CD4-positive, alpha-beta T cell treated with Interleukin-15 for 4 hours (primary cell): ENCODE measurements around the gene RHBG.

Experiments used
- DNase-seq: peaks from one replicate; pipeline ENCODE4 v3.0.0-alpha.2; 2020; ENCODE audit warnings: low spot score

The RHBG gene

GRCh38 chr1:156427957-156428356 is 58.9 kb downstream of the RHBG start:
- no peak for DNase-seq

GRCh38 chr1:156428746-156429288 is 59.8 kb downstream of the RHBG start:
- no peak for DNase-seq

- DNase-seq, result no peak
These were observed 60.5 kb downstream of the RHBG start for GRCh38 chr1:156429313-156430060.

GRCh38 chr1:156430303-156430702 is 61.3 kb downstream of the RHBG start:
- no peak for DNase-seq

- DNase-seq, result no peak
These were observed 61.9 kb downstream of the RHBG start for GRCh38 chr1:156430866-156431265.

DNA sequence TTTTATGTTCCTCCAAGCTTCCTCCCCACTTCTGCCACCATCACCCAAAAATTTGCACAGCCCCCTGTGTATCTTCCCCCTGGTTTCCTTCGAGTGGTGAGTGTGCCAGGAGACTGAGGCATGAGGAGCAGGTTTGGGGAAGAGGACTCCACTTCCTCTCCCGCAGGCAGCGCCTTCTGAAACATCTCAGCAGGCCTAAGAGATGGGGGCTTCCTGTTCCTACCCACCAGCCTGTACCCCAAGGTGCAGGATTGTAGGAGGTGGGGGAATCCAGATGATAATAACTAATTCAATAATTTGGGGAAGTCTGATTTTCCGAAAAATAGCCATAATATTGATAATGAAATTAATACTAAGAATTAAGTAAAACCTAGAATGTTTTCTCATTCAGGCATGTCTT is 62.4 kb downstream of the RHBG start:
- DNase-seq, result no peak

DNA sequence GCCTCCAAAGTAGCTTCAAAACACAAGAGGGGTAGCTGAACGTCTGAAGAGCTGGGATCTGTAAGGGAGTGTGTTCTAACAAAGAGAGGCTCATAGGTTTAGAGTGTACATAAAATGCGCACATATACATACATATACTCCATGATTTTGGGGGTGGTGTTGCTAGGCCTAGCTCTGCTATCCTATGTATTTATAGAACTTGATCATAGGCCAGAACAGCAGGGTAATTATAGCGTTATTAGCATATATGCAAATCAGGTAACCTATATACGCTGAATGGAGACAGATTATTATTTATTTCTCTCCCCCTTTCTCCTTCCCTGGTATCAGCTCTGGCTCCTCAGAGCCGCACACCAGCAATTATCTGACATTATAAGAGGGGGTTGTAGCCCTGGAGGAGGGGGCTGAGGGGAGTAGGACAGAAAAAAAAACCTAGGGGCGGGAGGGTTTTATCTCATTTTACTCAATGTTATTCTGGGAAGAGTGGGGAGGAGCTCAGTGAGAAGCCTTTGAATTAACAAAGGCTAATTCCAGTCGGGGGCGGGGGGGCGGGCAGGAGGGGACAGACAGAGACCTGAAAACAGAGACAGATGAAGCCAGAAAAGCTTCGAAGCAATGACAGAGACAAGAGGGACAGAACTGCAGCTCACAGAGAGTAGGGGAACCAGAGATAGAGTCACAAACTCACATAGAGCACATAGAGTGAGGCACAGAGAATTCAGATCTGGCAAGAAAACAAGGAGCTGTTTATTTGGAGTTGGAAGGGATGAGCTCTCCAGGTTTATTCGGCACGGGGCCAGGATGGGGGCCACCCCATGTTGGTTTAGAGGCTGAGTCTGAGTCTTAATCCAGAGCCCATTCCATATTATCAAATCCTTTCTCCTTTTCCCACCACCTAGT is 63.0 kb downstream of the RHBG start:
- no peak for DNase-seq

GRCh38 chr1:156432669-156433018 is 63.6 kb downstream of the RHBG start:
- DNase-seq, result no peak

DNA sequence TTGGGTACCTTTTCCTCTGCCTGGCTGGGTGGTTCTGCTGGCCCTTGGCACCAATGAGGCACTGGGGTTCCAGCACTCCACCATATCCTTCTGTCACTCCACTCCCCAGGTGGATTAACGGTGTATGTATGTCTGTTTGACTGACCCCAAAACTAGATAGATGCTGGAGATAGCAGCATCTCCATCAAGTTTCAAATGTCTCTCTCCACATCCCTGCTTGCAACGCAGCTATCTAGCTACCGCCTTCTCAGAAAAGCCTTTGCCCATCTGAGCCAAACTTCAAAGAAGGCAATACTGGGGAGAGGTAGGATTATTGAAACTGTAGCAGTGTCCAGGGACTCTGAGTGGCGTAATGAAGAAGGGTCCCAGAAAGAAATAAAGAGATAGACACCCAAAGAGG is 64.0 kb downstream of the RHBG start:
- DNase-seq, result no peak

- no peak for DNase-seq
These were observed 64.6 kb downstream of the RHBG start for GRCh38 chr1:156433602-156434001.
